ENCODE data around the gene PLVAP. TPM values are rescaled to one million over a fixed set of nuclear protein-coding genes. Genes with fewer than 3 reads are reported as not detected.

The PLVAP gene
- total and polyA plus RNA-seq, 12 donors = 27.9 to 381 (median 84.0) TPM

- DNase-seq = peak; percentile 69 to 92 (median 88)
- Histone ChIP-seq H3K4me1 (replicated peaks in 1 of 2) (peaks cover 26 to 43% of the 10 kb centered on the region in 2 donors), H3K27ac (peak overlapping the region; percentile 14 to 83 (median 64)), H3K4me3 (no peak overlapping the region), H3K27me3 (no peaks in the 10 kb centered on the region), H3K9me3 (replicated peaks in 1 of 3) (no peaks in the 10 kb centered on the region), H3K36me3 (replicated peaks in 1 of 2) (peaks cover 0 to 5% of the 10 kb centered on the region in 2 donors)
- TF ChIP-seq POLR2A (IDR thresholded peaks at IDR 0.05) (no peak), CTCF (IDR thresholded peaks at IDR 0.05) (no peak)
- 25 to 42% (median 32%) methylated on average over 9 of the region's 9 CpGs for WGBS, 4 donors
- intact Hi-C loops (cut with DNase I) = no loop called here
Measured at GRCh38 chr19:17409990-17410389, 32.8 kb upstream of the PLVAP start.

DNA sequence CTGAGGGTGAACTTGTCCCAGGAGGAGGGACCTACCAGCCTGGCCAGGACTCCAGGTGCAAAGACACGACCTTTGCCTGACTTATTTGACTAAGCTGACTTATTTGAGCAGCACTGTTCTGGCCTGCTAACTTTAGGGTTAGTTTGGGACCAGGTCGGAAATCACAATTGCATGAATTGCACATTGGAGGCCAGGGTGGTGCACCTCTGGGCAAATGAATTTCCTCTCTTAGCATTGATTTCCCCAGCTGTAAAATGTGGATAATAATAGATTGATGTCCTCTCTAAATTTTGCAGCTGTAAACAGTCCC, 29.7 kb upstream of the PLVAP start:
- no peak for DNase-seq
- peaks cover 0 to 9% of the 10 kb centered on the region in 2 donors for H3K36me3 ChIP-seq (replicated peaks in 1 of 2)
- WGBS, 4 donors = 3 to 25% (median 15%) methylated on average over 2 of the region's 2 CpGs
- no peaks in the 10 kb centered on the region for H3K27me3 ChIP-seq
- H3K4me3 ChIP-seq = peak overlapping the region in 1 of 4 donors; percentile 72
- H3K4me1 ChIP-seq (replicated peaks in 1 of 2) = peaks cover 41 to 49% of the 10 kb centered on the region in 2 donors
- no peaks in the 10 kb centered on the region for H3K9me3 ChIP-seq (replicated peaks in 1 of 3)
- peak overlapping the region; percentile 77 to 93 (median 86) for H3K27ac ChIP-seq
- intact Hi-C loops (cut with DNase I) = no loop called here
- TF ChIP-seq CTCF (IDR thresholded peaks at IDR 0.05) (no peak), POLR2A (IDR thresholded peaks at IDR 0.05) (no peak)

DNA sequence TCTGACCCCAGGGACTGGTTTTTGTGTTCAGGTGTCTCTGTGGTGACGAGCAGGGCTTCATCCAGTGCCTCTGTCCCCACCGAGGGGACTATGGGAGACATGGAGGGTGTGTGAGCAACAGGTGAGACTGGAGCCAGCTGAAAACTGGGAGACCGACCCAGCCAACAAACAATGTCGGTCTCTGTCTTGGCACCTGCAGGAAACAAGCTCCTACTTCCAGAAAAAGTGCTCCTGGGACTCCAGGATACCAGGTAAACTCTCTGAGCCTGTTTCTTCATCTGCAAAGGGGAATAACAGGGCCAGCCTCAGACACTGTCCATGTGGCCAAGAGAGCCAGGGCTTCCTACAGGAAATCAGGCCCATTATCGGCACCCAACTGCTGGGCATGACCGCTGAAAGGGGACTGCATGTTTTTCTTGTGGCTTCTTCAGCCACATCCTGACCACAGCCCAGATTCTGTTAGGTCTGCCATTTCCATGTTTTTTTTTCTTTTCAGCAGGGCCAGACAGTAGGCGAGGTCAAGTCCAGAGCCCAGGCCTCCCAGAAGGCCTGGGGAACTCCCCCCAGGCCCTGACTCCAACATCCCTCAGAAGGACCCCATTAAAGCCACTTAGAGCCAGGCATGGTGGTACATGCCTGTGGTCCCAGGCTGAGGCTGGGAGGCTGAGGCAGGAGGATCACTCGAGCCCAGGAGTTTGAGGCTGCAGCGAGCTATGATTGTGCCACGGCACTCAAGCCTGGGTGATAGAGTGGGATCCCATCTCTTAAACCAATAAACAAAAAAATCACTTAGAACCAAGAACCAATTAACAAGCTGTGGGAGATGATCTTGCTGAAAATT, 29.1 kb upstream of the PLVAP start:
- peak in 2 of 7 donors; percentile 42 to 53 for DNase-seq
- WGBS, 4 donors = 47 to 70% (median 52%) methylated on average over 9 to 10 of the region's 10 CpGs
- peak overlapping the region; percentile 77 to 93 (median 86) for H3K27ac ChIP-seq
- H3K36me3 ChIP-seq (replicated peaks in 1 of 2) = peaks cover 0 to 15% of the 10 kb centered on the region in 2 donors
- TF ChIP-seq CTCF (IDR thresholded peaks at IDR 0.05) = no peak
- no peak for TF ChIP-seq POLR2A (IDR thresholded peaks at IDR 0.05)
- peaks cover 41 to 49% of the 10 kb centered on the region in 2 donors for H3K4me1 ChIP-seq (replicated peaks in 1 of 2)
- intact Hi-C loops (cut with DNase I) = no loop called here
- H3K4me3 ChIP-seq = peak overlapping the region in 2 of 4 donors; percentile 7 to 72
- no peaks in the 10 kb centered on the region for H3K27me3 ChIP-seq
- no peaks in the 10 kb centered on the region for H3K9me3 ChIP-seq (replicated peaks in 1 of 3)

DNA sequence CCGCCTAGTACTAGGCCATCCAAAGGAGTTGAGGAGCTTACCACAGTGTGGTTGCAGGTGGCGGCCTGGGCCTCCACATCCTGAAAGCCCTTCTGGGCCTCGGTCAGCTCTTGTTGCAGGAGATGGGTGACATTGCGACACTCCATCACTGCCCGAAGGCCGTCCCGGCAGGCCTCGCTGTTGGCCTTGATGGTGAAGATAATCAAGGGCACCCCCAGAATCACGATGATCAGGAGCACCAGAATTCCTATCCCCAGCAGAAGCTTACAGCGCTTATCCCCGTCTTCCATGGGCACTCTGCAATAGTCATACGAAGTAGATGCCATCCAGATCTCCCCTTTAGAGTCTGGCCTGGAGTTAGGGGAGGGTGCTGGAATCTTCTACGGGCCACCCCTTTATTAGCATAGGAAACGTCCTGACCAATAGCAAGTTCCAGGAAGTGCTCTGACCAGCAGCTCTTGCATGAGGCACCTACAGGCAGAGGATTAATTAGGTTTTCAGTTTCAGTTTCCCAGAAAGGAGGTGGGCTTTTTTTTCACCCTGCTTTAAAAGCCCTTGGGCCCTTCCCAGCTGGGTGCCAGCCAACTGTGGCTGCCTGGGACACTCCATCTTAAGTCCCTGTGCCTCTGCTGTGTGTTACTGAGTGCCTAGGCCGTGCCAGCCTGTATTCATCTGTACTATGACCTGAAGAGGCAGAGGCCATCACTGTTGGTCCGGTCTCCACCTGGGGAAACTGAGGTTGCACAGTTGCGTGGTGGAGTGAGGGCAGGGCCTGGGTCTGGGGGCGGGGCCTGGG, 28.3 kb upstream of the PLVAP start, which contains the start of gene BST2:
Gene BST2 (minus strand): TSS at position 381 of the 796 bp plus-strand sequence. CDS start 55 bp downstream, at position 326.
- peak within 1 kb of the TSS; percentile 77 to 93 (median 86) for H3K27ac ChIP-seq
- no peaks in the 10 kb centered on the region for H3K27me3 ChIP-seq
- no peaks in the 10 kb centered on the region for H3K9me3 ChIP-seq (replicated peaks in 1 of 3)
- H3K4me3 ChIP-seq = peak within 1 kb of the TSS; percentile 9 to 72 (median 30)
- peaks cover 41 to 49% of the 10 kb centered on the region in 2 donors for H3K4me1 ChIP-seq (replicated peaks in 1 of 2)
- 8 to 15% (median 10%) methylated on average over 16 to 18 of the region's 18 CpGs for WGBS, 4 donors
- intact Hi-C loops (cut with DNase I) = no loop called here
- peaks cover 0 to 22% of the 10 kb centered on the region in 2 donors for H3K36me3 ChIP-seq (replicated peaks in 1 of 2)
- TF ChIP-seq CTCF (IDR thresholded peaks at IDR 0.05) (no peak), POLR2A (IDR thresholded peaks at IDR 0.05) (peak in 1 of 2 donors; percentile 76)
- DNase-seq = peak; percentile 77 to 94 (median 89)

Measured in adrenal gland (tissue), 12 donors.